ENCODE measurements around the gene ITGB3BP.

DNA sequence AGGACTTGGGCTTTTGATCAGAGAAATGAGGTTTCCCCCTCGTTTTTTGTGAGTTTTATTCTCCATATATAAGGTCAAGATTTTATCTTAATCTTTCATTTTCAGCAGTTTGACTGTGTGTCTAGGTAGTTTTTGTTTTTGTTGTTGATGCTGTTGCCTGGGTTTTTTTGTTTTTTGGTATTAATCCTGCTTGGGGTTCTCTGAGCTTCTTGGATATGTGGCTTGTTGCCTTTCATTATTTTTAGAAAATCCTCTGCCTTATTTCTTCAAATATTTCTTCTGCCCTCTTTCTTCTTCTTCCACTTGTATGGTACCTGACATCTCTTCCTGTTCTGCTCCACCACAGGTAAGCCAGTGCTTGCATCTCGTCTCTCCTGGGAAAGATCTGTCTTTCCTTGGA is 25.3 kb upstream of the ITGB3BP start:
- TF ChIP-seq, protein P1, sequence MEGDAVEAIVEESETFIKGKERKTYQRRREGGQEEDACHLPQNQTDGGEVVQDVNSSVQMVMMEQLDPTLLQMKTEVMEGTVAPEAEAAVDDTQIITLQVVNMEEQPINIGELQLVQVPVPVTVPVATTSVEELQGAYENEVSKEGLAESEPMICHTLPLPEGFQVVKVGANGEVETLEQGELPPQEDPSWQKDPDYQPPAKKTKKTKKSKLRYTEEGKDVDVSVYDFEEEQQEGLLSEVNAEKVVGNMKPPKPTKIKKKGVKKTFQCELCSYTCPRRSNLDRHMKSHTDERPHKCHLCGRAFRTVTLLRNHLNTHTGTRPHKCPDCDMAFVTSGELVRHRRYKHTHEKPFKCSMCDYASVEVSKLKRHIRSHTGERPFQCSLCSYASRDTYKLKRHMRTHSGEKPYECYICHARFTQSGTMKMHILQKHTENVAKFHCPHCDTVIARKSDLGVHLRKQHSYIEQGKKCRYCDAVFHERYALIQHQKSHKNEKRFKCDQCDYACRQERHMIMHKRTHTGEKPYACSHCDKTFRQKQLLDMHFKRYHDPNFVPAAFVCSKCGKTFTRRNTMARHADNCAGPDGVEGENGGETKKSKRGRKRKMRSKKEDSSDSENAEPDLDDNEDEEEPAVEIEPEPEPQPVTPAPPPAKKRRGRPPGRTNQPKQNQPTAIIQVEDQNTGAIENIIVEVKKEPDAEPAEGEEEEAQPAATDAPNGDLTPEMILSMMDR (IDR thresholded peaks at IDR 0.05), result no peak
- no peak for TF ChIP-seq POLR2A (IDR thresholded peaks at IDR 0.05)
